ENCODE results near the gene CEP164.

The CEP164 gene

GRCh38 chr11:117327567-117328374, at the start of gene CEP164:
TSS of gene CEP164 (plus strand) at chr11:117327854. CDS start at chr11:117338587, 10,733 bp downstream.
- DNase-seq: peak; percentile 95

GRCh38 chr11:117278347-117278746, 49.3 kb upstream of the CEP164 start:
- no peak for DNase-seq

GRCh38 chr11:117279711-117280376, 47.8 kb upstream of the CEP164 start:
- no peak for DNase-seq

GRCh38 chr11:117281159-117281558, 46.5 kb upstream of the CEP164 start:
- no peak for DNase-seq

GRCh38 chr11:117281869-117282268, 45.8 kb upstream of the CEP164 start:
- DNase-seq: no peak

GRCh38 chr11:117282956-117283355, 44.7 kb upstream of the CEP164 start:
- no peak for DNase-seq

- DNase-seq: no peak
Observed at GRCh38 chr11:117284053-117284452, 43.6 kb upstream of the CEP164 start.

GRCh38 chr11:117286588-117286987, 41.1 kb upstream of the CEP164 start:
- no peak for DNase-seq

GRCh38 chr11:117287668-117288067, 40.0 kb upstream of the CEP164 start:
- DNase-seq: no peak

GRCh38 chr11:117289795-117290194, 37.9 kb upstream of the CEP164 start:
- no peak for DNase-seq

GRCh38 chr11:117290809-117291396, 36.8 kb upstream of the CEP164 start, which contains the start of gene BACE1-AS:
TSS of gene BACE1-AS (plus strand) at chr11:117291346.
- no peak for DNase-seq

GRCh38 chr11:117292616-117293015, 35.0 kb upstream of the CEP164 start:
- no peak for DNase-seq

GRCh38 chr11:117295438-117296137, 32.1 kb upstream of the CEP164 start:
- DNase-seq: no peak

- no peak for DNase-seq
Observed at GRCh38 chr11:117296881-117297280, 30.8 kb upstream of the CEP164 start.

- no peak for DNase-seq
Observed at GRCh38 chr11:117298195-117298594, 29.5 kb upstream of the CEP164 start.

- DNase-seq: no peak
Observed at GRCh38 chr11:117299351-117300282, 28.0 kb upstream of the CEP164 start.

GRCh38 chr11:117300283-117300663, 27.4 kb upstream of the CEP164 start:
- no peak for DNase-seq

- no peak for DNase-seq
Observed at GRCh38 chr11:117300773-117301172, 26.9 kb upstream of the CEP164 start.

- no peak for DNase-seq
Observed at GRCh38 chr11:117302228-117302627, 25.4 kb upstream of the CEP164 start.

GRCh38 chr11:117303101-117303500, 24.6 kb upstream of the CEP164 start:
- no peak for DNase-seq

- DNase-seq: no peak
Observed at GRCh38 chr11:117303646-117304315, 23.9 kb upstream of the CEP164 start.

- DNase-seq: no peak
Observed at GRCh38 chr11:117305145-117305544, 22.5 kb upstream of the CEP164 start.

Measured in COR-L47 (cell line).